ENCODE data around the gene TAPBP. TPM values are rescaled to one million over a fixed set of nuclear protein-coding genes. Genes with fewer than 3 reads are reported as not detected.
"Not testable (repeated sequence)": the region's sequence is repeated elsewhere in the genome, so short reads cannot be mapped to it uniquely, and the experiment has no call there.

TAPBP gene
- 59.9 TPM for total RNA-seq

- Histone ChIP-seq H3K9me3 (no peaks in the 10 kb centered on the region), H3K4me3 (peak within 1 kb of the TSS; percentile 73 to 93), H3K27ac (peak within 1 kb of the TSS; percentile 99), H3K4me1 (peaks cover 61% of the 10 kb centered on the region), H3K36me3 (peaks cover 0 to 3% of the 10 kb centered on the region in 2 donors), H3K27me3 (no peaks in the 10 kb centered on the region)
- no peak for TF ChIP-seq CTCF (IDR thresholded peaks at IDR 0.05)
- TF ChIP-seq POLR2A (IDR thresholded peaks at IDR 0.05) = peak in 1 of 2 donors; percentile 25
- peak in 1 of 2 donors; percentile 86 for TF ChIP-seq POLR2AphosphoS5 (IDR thresholded peaks at IDR 0.05; ENCODE audit: insufficient read depth in 1 of 2, low read depth in 1 of 2)
- intact Hi-C loops (cut with DNase I) = no loop called here
- DNase-seq (ENCODE audit: extremely low spot score in 2 of 2) = peak in 1 of 2 donors; percentile 88
Observed at GRCh38 chr6:33313709-33314514, at the start of gene TAPBP. Gene TAPBP, minus strand, starts transcription at chr6:33314078. Its CDS starts 37 bp downstream, at chr6:33314041.

GRCh38 chr6:33363486-33363885, 49.6 kb upstream of the TAPBP start:
- H3K4me1 ChIP-seq; H3K27me3 ChIP-seq; DNase-seq (ENCODE audit: extremely low spot score in 2 of 2); H3K27ac ChIP-seq; H3K4me3 ChIP-seq; H3K9me3 ChIP-seq; intact Hi-C loops (cut with DNase I); H3K36me3 ChIP-seq: not testable (repeated sequence)

GRCh38 chr6:33359331-33359730, 45.5 kb upstream of the TAPBP start:
- Histone ChIP-seq H3K27me3 (no peaks in the 10 kb centered on the region), H3K9me3 (no peaks in the 10 kb centered on the region), H3K4me3 (no peak overlapping the region), H3K27ac (no peak overlapping the region), H3K4me1 (no peaks in the 10 kb centered on the region), H3K36me3 (no peaks in the 10 kb centered on the region)
- DNase-seq (ENCODE audit: extremely low spot score in 2 of 2) = no peak
- intact Hi-C loops (cut with DNase I) = no loop called here
- no peak for TF ChIP-seq POLR2A (IDR thresholded peaks at IDR 0.05)

GRCh38 chr6:33357160-33357871, 43.4 kb upstream of the TAPBP start:
- H3K27me3 ChIP-seq; intact Hi-C loops (cut with DNase I); H3K36me3 ChIP-seq; H3K4me1 ChIP-seq; H3K4me3 ChIP-seq; H3K27ac ChIP-seq; DNase-seq (ENCODE audit: extremely low spot score in 2 of 2); H3K9me3 ChIP-seq: not testable (repeated sequence)

GRCh38 chr6:33356295-33356694, 42.4 kb upstream of the TAPBP start:
- TF ChIP-seq CTCF (IDR thresholded peaks at IDR 0.05) (no peak), POLR2AphosphoS5 (IDR thresholded peaks at IDR 0.05; ENCODE audit: insufficient read depth in 1 of 2, low read depth in 1 of 2) (no peak)
- Histone ChIP-seq H3K27ac (no peak overlapping the region), H3K4me3 (no peak overlapping the region), H3K36me3 (no peaks in the 10 kb centered on the region), H3K27me3 (no peaks in the 10 kb centered on the region), H3K9me3 (no peaks in the 10 kb centered on the region), H3K4me1 (no peaks in the 10 kb centered on the region)
- no peak for DNase-seq (ENCODE audit: extremely low spot score in 2 of 2)
- intact Hi-C loops (cut with DNase I) = no loop called here

- H3K27ac ChIP-seq; H3K4me1 ChIP-seq; intact Hi-C loops (cut with DNase I); DNase-seq (ENCODE audit: extremely low spot score in 2 of 2); H3K36me3 ChIP-seq; H3K9me3 ChIP-seq; H3K27me3 ChIP-seq; H3K4me3 ChIP-seq: not testable (repeated sequence)
Observed at GRCh38 chr6:33355860-33356259, 42.0 kb upstream of the TAPBP start.

GRCh38 chr6:33347816-33348215, 33.9 kb upstream of the TAPBP start:
- TF ChIP-seq CTCF (IDR thresholded peaks at IDR 0.05) (no peak), POLR2A (IDR thresholded peaks at IDR 0.05) (no peak), POLR2AphosphoS5 (IDR thresholded peaks at IDR 0.05; ENCODE audit: insufficient read depth in 1 of 2, low read depth in 1 of 2) (no peak)
- Histone ChIP-seq H3K4me3 (no peak overlapping the region), H3K27me3 (no peaks in the 10 kb centered on the region), H3K4me1 (peaks cover 12% of the 10 kb centered on the region), H3K27ac (no peak overlapping the region), H3K9me3 (no peaks in the 10 kb centered on the region), H3K36me3 (no peaks in the 10 kb centered on the region)
- intact Hi-C loops (cut with DNase I) = no loop called here
- no peak for DNase-seq (ENCODE audit: extremely low spot score in 2 of 2)

- H3K36me3 ChIP-seq; H3K4me3 ChIP-seq; H3K27me3 ChIP-seq; H3K27ac ChIP-seq; H3K9me3 ChIP-seq; intact Hi-C loops (cut with DNase I); DNase-seq (ENCODE audit: extremely low spot score in 2 of 2): not testable (repeated sequence)
- H3K4me1 ChIP-seq = peaks cover 12% of the 10 kb centered on the region
Observed at GRCh38 chr6:33346972-33347371, 33.1 kb upstream of the TAPBP start.

Data from vagina (tissue), 2 donors.